Smooth muscle cell (in vitro differentiated cells): ENCODE data around the gene CALCR. TPM values are rescaled to one million over a fixed set of nuclear protein-coding genes. Genes with fewer than 3 reads are reported as not detected.

ENCODE experiments used
- DNase-seq: peaks from one replicate; lab custom pipeline; 2025; ENCODE audit not compliant: unreplicated experiment; lab: John Stamatoyannopoulos, UW
- H2AFZ ChIP-seq: fragments of 200-600 bp; sonication (generic); 2 replicates; pipeline ENCODE4 v1.6.0; 2016; ENCODE audit warnings: antibody characterized with exemption, low read depth, mild to moderate bottlenecking
- H3F3A ChIP-seq: fragments of 200-600 bp; sonication (generic); 2 replicates; pipeline ENCODE4 v1.6.0; 2017; ENCODE audit warnings: antibody characterized with exemption, low read depth
- H3K27ac ChIP-seq: fragments of 200-600 bp; sonication (generic); 2 replicates; pipeline ENCODE4 v1.5.1; 2016; ENCODE audit warnings: low read depth, mild to moderate bottlenecking
- H3K27me3 ChIP-seq: fragments of 200-600 bp; sonication (generic); 2 replicates; pipeline ENCODE4 v1.6.1; 2016; ENCODE audit warnings: low read depth, mild to moderate bottlenecking
- H3K36me3 ChIP-seq: fragments of 200-600 bp; sonication (generic); 2 replicates; pipeline ENCODE4 v1.5.1; 2016; ENCODE audit warnings: low read depth
- H3K4me1 ChIP-seq: fragments of 200-600 bp; sonication (generic); 2 replicates; pipeline ENCODE4 v1.5.1; 2016; ENCODE audit warnings: low read depth
- H3K4me2 ChIP-seq: fragments of 200-600 bp; sonication (generic); 2 replicates; pipeline ENCODE4 v1.6.0; 2016; ENCODE audit warnings: mild to moderate bottlenecking
- H3K4me3 ChIP-seq: fragments of 200-600 bp; sonication (generic); 2 replicates; pipeline ENCODE4 v1.5.1; 2016; ENCODE audit warnings: mild to moderate bottlenecking
- H3K79me2 ChIP-seq: fragments of 200-600 bp; sonication (generic); 2 replicates; pipeline ENCODE4 v1.6.0; 2016; ENCODE audit warnings: low read depth, mild to moderate bottlenecking
- H3K9ac ChIP-seq: fragments of 200-600 bp; sonication (generic); 2 replicates; pipeline ENCODE4 v1.6.0; 2016; ENCODE audit warnings: low read depth
- H3K9me3 ChIP-seq: fragments of 200-600 bp; sonication (generic); replicated peaks from 2 replicates; pipeline ENCODE4 v1.5.1; 2016; ENCODE audit warnings: low read depth
- H4K20me1 ChIP-seq: fragments of 200-600 bp; sonication (generic); 2 replicates; pipeline ENCODE4 v1.6.0; 2016; ENCODE audit warnings: low read depth
- CTCF ChIP-seq: fragments of 200-600 bp; sonication (generic); IDR thresholded peaks from 2 replicates; pipeline ENCODE4 v1.5.1; 2017; ENCODE audit warnings: borderline replicate concordance, mild to moderate bottlenecking, antibody characterized with exemption; ENCODE audit not compliant: insufficient read depth, poor library complexity, severe bottlenecking
- WGBS: methylation state at CpG from one replicate; pipeline ENCODE4 v1.1.7; 2016; ENCODE audit warnings: low lambda C conversion rate; 5-methylcytosine and 5-hydroxymethylcytosine counted together
- polyA plus RNA-seq: library from polyadenylated mRNA; unstranded; fragments of >200 nt; fragmentation: Nextera tagmentation; extraction: Ambion mirVana; gene quantifications from 2 replicates; pipeline ENCODE4 v1.2.1, GENCODE V29; 2016
- total RNA-seq: library from RNA; depleted of rRNA; stranded (reverse); fragments of >200 nt; gene quantifications from 2 replicates; pipeline ENCODE4 v1.2.3, GENCODE V29; 2014

CALCR gene
- total and polyA plus RNA-seq, 2 experiments from 2014 or later, result not detected

GRCh38 chr7:93453262-93453661 is 121.3 kb downstream of the CALCR start:
- Histone ChIP-seq H3K79me2 (no peaks in the 10 kb centered on the region), H4K20me1 (no peaks in the 10 kb centered on the region), H3K4me2 (no peak overlapping the region), H3K27ac (no peak overlapping the region), H2AFZ (no peak overlapping the region), H3F3A (no peaks in the 10 kb centered on the region), H3K4me3 (no peak overlapping the region), H3K4me1 (no peaks in the 10 kb centered on the region), H3K9ac (no peak overlapping the region), H3K36me3 (no peaks in the 10 kb centered on the region), H3K27me3 (no peaks in the 10 kb centered on the region), H3K9me3 (no peaks in the 10 kb centered on the region)
- 71% methylated on average over 4 of the region's 4 CpGs for WGBS
- TF ChIP-seq CTCF, result no peak
- no peak for DNase-seq

- Histone ChIP-seq H3K79me2 (no peaks in the 10 kb centered on the region), H3K4me3 (no peak overlapping the region), H2AFZ (no peak overlapping the region), H3K4me2 (no peak overlapping the region), H3F3A (no peaks in the 10 kb centered on the region), H3K4me1 (no peaks in the 10 kb centered on the region), H3K9ac (no peak overlapping the region), H3K9me3 (no peaks in the 10 kb centered on the region), H3K36me3 (no peaks in the 10 kb centered on the region), H4K20me1 (no peaks in the 10 kb centered on the region), H3K27ac (no peak overlapping the region), H3K27me3 (no peaks in the 10 kb centered on the region)
- no peak for TF ChIP-seq CTCF
- no peak for DNase-seq
- WGBS, result 74% methylated on average over 1 of the region's 1 CpG
Measured at GRCh38 chr7:93448176-93448575, 126.3 kb downstream of the CALCR start.

- Histone ChIP-seq H3K9ac (no peak overlapping the region), H3K4me3 (no peak overlapping the region), H3K4me1 (no peaks in the 10 kb centered on the region), H3F3A (no peaks in the 10 kb centered on the region), H3K9me3 (no peaks in the 10 kb centered on the region), H4K20me1 (no peaks in the 10 kb centered on the region), H3K27ac (no peak overlapping the region), H3K36me3 (no peaks in the 10 kb centered on the region), H3K4me2 (no peak overlapping the region), H3K27me3 (no peaks in the 10 kb centered on the region), H3K79me2 (no peaks in the 10 kb centered on the region), H2AFZ (no peak overlapping the region)
- TF ChIP-seq CTCF, result no peak
- WGBS, result 89% methylated on average over 2 of the region's 2 CpGs
- no peak for DNase-seq
Measured at GRCh38 chr7:93447509-93447908, 127.0 kb downstream of the CALCR start.

GRCh38 chr7:93442478-93443224 is 131.9 kb downstream of the CALCR start:
- 35% methylated on average over 6 of the region's 6 CpGs for WGBS
- Histone ChIP-seq H3K9me3 (no peaks in the 10 kb centered on the region), H4K20me1 (no peaks in the 10 kb centered on the region), H3K4me2 (no peak overlapping the region), H3K4me3 (no peak overlapping the region), H3K79me2 (no peaks in the 10 kb centered on the region), H3K36me3 (no peaks in the 10 kb centered on the region), H3K9ac (no peak overlapping the region), H3K27me3 (no peaks in the 10 kb centered on the region), H2AFZ (no peak overlapping the region), H3F3A (no peaks in the 10 kb centered on the region), H3K4me1 (no peaks in the 10 kb centered on the region), H3K27ac (no peak overlapping the region)
- TF ChIP-seq CTCF, result peak; percentile 56
- no peak for DNase-seq
